GM19328 (cell line): Measurements from ENCODE around the gene TEX10.

Experiments used
- ATAC-seq: cut with Tn5 transposase; IDR thresholded peaks from one replicate; pipeline ENCODE4 v1.9.1; 2021; ENCODE audit warnings: mild to moderate bottlenecking, moderate library complexity; ENCODE audit not compliant: unreplicated experiment

The TEX10 gene

GRCh38 chr9:100285601-100286000 is 67.1 kb downstream of the TEX10 start:
- no peak for ATAC-seq

DNA sequence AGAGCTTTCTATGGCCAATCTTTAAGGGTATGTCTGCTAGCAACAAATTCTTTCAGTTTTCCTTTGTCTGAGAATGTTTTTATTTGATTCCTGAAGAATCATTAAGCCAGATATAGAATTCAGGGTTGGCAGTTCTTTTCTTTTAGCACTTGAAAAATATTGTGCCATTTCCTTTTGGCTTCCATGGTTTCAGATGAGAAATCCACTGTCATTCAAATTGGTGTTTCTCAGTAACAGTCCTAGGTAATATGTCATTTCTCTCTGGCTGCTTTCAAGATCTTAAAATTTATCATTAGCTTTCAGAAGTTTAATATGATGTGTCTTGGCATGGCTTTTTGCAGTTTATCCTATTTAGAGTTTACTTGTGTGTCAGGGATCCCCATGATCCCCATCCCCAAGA is 67.7 kb downstream of the TEX10 start:
- no peak for ATAC-seq

GRCh38 chr9:100284247-100284646 is 68.5 kb downstream of the TEX10 start:
- no peak for ATAC-seq

- ATAC-seq: no peak
Observed at GRCh38 chr9:100282388-100282719, 70.4 kb downstream of the TEX10 start.

GRCh38 chr9:100281676-100282387 is 70.9 kb downstream of the TEX10 start:
- no peak for ATAC-seq

DNA sequence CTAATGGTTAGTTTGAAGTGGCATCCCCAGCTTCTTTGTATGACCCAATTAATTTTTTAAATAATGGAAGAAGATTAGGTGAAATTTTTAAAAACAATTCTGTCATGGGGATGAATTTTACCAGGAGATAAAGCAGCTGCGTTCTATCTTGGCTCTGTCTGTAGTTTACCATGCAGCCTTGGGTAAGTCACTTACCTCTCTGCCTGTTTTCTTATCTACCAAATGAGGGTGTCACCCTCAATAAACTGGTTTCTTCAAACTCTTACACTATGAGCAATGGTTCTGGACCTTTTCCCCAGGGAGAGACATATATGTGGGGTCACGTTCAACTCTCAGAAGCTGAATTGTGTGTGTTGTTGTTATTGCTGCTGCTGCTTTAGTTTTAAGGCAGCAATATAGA is 71.7 kb downstream of the TEX10 start:
- no peak for ATAC-seq

GRCh38 chr9:100277166-100277979 is 75.4 kb downstream of the TEX10 start:
- ATAC-seq: no peak

DNA sequence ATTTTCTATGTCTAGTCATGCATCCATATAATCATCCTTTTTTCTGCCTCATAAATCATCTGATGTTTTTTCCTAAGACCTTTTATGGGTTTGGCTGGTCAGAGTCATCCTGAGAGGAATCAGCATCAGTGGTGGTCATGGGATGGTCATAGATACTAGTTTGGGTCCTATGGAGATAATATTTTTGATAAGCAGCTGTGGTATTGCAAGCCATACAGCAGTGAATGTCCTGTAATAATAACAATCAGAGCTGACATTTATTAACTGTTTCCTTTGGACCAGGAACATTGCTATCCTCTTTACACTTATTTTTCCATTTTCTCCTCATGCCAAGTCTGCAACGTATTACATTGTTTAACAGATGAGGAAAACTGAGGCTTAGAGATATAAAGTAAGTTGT is 83.1 kb downstream of the TEX10 start:
- ATAC-seq: no peak

DNA sequence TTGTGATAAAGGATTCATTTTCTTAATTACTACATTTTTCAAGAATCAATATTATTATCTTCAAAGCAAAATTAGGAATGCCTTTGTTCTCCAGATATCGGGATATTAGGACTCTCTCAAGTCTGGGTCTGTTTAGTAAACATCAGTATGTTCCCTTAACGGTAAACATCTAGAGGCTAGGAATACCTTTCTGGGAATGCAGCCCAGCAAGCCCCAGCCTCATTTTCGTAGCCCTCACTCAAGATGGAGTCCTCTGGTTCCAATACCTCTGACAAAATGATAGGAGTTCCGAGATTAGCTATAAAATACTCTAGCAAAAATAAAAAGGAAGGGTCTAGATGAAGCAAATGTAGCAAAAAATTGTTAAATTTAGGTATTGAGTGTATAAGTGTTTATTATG is 84.5 kb downstream of the TEX10 start:
- no peak for ATAC-seq

DNA sequence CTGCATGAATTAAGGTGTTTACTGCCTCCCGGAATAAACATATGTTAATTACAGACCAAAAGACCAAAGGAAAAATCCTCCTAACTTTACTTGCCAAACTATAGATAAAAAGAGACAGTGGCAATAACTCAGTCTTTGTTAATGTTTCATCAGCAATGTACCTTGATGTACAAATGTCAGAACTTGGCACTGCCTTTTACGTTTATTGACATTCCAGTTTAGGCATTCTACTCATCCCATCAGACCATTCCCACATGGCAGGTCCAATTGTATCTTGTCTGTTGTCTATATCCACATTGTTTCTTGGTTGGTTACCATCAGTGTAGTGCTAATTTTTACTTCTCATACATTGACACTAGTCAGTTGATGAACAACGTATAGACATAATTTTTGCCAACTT is 85.5 kb downstream of the TEX10 start:
- ATAC-seq: no peak
